ENCODE measurements around the gene LRRC63.
"Not testable (repeated sequence)": the region's sequence is repeated elsewhere in the genome, so short reads cannot be mapped to it uniquely, and the experiment has no call there.

Gene LRRC63

DNA sequence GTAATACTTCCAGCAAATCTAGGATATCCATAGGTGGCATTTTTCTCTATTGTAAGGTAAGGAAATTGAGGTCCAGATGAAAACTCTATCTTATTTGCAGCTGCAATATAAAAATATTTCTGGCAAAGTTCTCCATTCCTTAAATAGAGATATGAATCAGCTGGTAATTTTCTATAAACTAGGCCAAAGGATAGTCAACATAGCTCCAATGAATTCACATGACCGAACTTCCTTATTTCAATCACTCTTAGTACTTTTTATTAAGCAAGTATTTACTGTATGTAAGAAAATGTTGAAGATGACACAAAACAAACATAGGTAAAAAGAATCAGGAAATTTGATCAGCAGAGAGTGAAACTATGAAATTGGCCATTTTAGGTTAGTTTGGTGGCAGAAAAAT, 16.7 kb upstream of the LRRC63 start:
- no peak for TF ChIP-seq ZNF274 (IDR thresholded peaks at IDR 0.05; ENCODE audit: low read depth, low read length)
- no peak overlapping the region for H3K4me3 ChIP-seq (ENCODE audit: low read length)

DNA sequence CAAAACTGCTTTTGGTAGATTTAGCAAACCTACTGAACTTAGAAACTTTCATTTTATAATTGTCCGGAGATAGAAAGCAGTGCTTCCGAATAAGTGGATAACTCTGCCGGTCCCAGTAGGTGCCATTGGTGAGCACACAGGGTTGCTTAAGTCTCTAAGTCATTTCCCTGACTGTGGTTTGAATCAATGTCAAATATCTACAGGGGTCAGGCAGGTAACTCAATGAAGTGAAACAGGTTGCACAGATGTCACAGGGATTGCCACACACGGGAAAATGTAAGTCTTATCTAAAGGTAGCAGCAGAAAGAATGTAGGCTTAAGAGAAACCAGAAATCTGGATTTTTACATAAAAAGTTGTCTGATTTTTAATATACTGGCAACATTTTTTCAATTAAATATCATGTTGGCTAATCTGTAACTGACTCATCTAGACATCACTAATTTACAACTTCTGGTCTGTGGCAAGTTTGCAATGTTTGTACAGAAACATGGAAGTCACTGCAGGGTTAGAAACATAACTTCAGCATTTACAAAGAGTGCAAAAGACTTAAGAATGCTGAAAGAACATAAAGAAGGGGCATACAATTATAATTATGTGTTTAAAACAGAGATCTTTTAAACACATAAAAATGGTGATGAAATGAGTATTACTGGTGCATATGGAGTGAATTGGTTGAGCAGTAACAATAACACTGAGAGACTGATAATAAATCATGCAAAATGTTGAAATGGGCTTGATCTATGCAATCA, 14.3 kb upstream of the LRRC63 start:
- no peak for TF ChIP-seq ZNF274 (IDR thresholded peaks at IDR 0.05; ENCODE audit: low read depth, low read length)

DNA sequence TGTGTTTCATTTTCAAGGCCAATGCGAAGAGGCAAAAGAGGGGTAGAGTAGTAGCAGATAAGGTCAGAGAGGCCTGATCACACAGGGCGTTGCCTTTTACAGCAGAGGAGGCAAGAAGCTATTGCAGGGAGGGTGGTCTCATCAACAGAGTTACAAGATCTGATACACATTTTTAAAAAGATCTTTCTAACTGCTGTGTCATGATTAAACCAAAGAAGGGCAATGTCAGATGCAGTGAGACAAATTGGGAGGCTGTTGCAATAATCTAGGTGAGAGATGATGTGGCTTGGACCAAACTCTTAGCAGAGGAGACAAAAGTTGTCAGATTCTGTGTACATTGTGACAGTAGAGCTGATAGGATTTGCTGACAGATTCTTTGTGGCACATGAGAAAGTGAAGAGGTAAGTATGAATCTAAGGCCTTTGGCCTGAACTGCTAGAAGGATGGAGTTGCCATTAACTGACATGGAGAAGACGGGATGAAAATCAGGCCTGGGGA, 13.0 kb upstream of the LRRC63 start:
- TF ChIP-seq ZNF274 (IDR thresholded peaks at IDR 0.05; ENCODE audit: low read depth, low read length), result no peak
- H3K4me3 ChIP-seq (ENCODE audit: low read length), result no peak overlapping the region

More for the DNA sequence above, 14.3 kb upstream of the LRRC63 start:
- no peak overlapping the region for H3K4me3 ChIP-seq (ENCODE audit: low read length)

DNA sequence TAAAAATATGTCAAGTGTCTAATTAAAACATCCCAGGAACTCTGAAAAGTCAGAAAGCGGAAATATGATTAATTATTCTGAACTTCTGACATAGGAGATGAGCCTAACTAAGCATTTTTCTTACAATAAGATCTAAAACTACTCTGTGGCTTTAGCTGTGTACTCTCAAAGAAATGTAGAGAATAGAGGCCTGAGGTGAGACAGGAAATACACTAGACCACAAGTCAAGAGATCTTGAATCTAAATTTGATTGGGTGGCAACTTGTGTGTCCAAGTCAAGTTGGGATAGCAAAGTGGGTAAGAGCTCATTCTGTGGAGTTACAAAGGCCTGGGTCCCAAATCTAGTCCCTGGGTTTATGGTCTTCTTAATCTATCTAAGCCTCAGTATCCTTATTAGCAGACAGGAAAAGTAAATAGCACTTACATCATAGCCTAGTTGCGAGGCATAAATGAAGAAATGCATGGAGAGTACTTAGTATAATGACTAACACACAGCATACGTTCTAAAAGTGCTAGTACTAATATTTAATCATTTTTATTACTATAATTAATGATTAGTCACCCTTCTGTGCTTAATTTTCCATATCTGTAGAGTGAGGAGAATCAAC, 9.4 kb upstream of the LRRC63 start:
- TF ChIP-seq ZNF274 (IDR thresholded peaks at IDR 0.05; ENCODE audit: low read depth, low read length), result no peak
- H3K4me3 ChIP-seq (ENCODE audit: low read length), result no peak overlapping the region

DNA sequence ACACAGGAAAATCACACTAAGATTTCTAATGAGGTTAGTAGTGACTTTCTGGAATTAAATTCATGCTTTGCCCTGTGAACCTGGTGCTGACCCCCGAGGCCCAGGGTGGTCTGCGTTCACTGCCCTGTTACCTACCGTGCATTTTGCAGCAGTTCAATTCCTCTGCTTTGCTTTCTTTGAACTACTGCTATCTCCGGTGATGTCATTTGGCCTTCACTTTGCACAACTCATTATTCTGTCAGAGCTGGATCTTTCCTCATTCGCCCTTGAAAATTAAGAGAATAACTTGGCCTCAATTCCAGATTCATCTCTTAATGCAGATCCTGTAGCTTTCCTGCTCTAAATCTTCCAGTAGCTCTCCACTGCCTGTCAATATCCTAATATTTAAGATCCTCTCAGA, 8.8 kb upstream of the LRRC63 start:
- TF ChIP-seq ZNF274 (IDR thresholded peaks at IDR 0.05; ENCODE audit: low read depth, low read length), result no peak
- H3K4me3 ChIP-seq (ENCODE audit: low read length), result no peak overlapping the region

DNA sequence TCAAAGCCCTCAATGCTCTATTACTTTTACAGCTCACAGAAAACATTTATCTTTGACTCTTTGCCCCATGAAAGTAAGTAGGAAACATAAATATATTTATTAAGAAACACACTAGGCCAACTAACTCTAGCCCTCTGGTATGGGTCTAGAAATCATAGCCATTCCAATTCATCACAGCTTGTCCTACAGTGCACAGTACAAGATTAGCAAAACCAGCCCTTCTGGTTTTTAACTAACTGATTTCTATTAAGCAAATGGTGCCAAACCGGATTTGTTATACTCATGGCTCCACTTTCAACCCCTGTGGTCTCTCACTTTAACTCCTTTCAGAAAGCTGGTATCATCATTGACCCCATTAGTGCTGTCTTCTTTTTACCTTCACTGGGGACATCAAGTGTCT, 5.6 kb upstream of the LRRC63 start:
- no peak for TF ChIP-seq ZNF274 (IDR thresholded peaks at IDR 0.05; ENCODE audit: low read depth, low read length)
- no peak overlapping the region for H3K4me3 ChIP-seq (ENCODE audit: low read length)

DNA sequence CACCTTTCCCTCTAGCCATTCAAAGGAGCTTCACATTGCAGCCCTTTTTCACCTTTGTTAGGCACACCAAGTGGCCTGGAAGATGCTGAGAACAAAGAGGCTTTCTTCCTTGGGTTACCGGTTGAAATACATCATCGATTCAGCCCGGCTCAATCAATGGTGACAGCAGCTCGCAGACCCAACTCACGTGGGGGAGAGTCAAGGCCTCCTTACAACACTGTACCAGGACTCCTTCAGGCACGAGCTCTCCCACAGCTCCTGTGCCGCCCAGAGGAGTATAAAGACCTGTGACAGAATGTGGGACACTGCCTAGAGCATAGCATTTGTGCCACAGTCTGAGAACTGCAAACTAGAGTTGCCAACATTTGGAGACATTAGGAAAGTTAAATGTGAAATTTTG, 3.9 kb upstream of the LRRC63 start:
- H3K4me3 ChIP-seq (ENCODE audit: low read length), result no peak overlapping the region
- no peak for TF ChIP-seq ZNF274 (IDR thresholded peaks at IDR 0.05; ENCODE audit: low read depth, low read length)

DNA sequence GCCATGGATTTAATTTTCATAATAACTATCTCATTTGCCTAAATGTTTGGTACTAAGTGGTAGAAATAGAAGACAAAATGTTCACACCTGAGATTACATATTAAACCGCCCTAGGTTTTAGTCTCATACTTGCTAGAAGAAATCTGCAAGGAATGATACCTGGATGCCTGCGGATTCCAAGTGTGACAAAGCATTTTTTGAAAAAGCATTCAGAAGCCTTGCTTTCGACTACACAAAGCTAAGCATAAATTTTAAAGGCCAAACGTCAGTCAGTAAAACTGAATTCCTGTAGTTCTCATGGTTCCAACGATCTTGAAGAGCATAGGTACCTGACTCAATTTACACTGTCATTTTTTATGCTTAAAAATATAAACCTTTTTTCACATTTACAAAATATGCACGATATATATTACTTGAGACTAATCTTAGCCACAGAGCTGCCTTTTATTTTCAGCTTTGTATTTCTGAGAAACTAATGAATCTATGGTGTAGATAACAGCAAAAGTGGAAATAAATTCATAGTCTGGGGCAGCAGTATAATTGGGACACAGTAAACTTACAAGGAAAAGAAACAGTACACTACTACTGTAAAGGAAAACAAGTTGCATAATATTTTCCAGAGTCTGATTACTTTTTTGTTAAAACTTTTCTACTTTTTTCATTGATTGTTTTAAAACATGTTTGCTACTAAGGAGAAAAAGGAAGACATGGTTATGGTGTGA, 1.2 kb upstream of the LRRC63 start:
- peak overlapping the region; percentile 51; the same call in 1 of the 2 replicates for H3K4me3 ChIP-seq (ENCODE audit: low read length)
- TF ChIP-seq ZNF274 (IDR thresholded peaks at IDR 0.05; ENCODE audit: low read depth, low read length), result no peak

DNA sequence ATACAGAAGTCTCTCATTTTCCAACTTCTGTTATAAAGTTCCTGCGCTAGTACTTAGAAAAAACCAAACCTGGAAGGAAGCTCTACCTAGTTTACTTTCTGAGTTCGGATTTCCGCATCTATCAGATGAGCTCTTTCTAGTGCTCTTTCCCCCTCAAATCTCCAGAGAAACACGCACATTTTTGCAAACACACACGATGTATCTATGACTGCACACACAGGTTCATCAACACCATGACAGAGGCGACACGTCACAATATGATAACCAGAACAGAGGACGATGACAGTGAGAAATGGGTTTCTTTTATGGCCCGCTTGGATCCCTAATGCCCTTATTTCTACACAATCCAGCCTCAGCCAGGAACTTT, 629 bp upstream of the LRRC63 start:
- peak overlapping the region; percentile 51 for H3K4me3 ChIP-seq (ENCODE audit: low read length)
- TF ChIP-seq ZNF274 (IDR thresholded peaks at IDR 0.05; ENCODE audit: low read depth, low read length), result no peak

DNA sequence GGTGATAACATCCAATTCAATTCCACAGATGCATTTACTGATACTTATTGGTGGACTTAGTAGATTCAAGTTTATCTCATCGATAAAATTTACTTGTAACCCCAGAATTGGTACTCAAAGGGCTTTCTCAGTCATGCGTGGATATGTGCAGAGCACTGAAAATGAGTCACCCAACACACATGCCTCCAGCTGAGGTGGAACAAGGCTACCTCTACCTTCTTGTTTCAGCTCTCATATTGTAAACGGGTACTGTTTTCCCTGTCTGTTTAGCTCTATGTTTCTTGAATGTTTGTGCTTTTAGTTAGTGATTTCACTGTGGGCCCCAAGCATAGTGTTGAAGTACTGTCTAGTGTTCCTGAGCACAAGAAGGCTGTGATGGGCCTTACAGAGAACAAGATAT, 1.5 kb downstream of the LRRC63 start:
- no peak overlapping the region for H3K4me3 ChIP-seq (ENCODE audit: low read length)
- no peak for TF ChIP-seq ZNF274 (IDR thresholded peaks at IDR 0.05; ENCODE audit: low read depth, low read length)

DNA sequence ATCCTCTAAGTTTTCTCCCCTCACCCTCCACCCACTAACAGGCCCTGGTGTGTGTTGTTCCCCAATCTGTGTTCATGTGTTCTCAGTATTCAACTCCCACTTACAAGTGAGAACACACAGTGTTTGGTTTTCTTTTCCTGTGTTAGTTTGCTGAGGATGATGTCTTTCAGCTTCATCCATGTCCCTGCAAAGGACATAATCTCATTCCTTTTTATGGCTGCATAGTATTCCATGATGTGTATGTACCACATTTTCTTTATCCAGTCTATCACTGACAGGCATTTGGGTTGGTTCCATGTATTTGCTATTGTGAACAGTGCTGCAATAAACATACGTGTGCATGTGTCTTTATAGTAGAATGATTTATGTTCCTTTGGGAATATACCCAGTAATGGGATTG, 3.0 kb downstream of the LRRC63 start:
- not testable (repeated sequence) for H3K4me3 ChIP-seq (ENCODE audit: low read length)

DNA sequence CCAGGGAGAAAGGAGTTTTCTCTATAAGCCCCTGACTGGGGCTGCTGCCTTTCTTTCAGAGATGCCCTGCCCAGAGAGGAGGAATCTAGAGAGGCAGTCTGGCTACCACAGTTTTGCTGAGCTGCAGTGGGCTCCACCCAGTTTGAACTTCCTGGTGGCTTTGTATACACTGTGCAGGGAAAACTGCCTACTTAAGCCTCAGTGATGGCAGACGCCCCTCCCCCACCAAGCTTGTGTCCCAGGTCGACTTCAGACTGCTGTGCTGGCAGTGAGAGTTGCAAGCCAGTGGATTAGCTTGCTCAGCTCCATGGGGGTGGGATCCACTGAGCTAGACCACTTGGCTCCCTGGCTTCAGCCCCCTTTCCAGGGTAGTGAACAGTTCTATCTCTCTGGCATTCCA, 8.5 kb downstream of the LRRC63 start:
- not testable (repeated sequence) for H3K4me3 ChIP-seq (ENCODE audit: low read length)

DNA sequence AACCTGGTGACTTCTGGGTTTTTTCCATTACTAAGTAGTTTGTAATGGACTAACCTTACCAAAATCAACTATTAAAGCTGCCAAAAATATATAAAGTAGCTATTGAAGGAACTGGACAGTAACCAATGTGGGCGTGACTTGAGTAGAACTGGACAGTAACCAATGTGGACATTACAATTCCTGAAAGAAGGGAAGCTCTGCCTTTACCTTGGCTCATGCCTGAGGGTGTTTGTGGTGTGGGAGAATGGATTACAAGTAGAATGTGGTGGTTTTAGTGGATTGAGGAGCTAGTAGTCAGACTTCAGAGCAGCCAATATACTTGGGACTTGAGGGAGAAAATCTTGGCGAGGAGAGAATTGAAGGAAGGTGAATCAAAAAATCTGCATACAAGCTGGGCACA, 17.5 kb downstream of the LRRC63 start:
- no peak for TF ChIP-seq ZNF274 (IDR thresholded peaks at IDR 0.05; ENCODE audit: low read depth, low read length)
- H3K4me3 ChIP-seq (ENCODE audit: low read length), result no peak overlapping the region

DNA sequence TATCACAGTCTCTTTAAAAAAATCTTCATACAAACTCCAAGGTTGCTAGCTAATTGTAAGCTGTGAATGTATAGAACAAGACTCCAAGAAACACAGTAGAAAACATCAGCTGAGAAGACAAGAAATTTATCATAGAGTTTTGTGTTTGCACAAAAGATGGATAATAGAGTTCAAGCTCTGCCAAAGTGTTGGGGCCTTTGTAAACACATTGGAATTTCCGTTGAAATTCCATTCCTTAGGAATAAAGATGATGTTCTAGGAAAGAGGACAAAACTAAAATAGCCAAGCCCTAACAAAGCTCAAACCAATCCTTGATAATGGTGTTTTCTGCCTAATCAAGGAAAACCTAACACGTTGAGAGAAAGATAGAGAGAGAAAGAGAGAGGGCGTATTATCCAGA, 20.6 kb downstream of the LRRC63 start:
- H3K4me3 ChIP-seq (ENCODE audit: low read length), result no peak overlapping the region
- no peak for TF ChIP-seq ZNF274 (IDR thresholded peaks at IDR 0.05; ENCODE audit: low read depth, low read length)

DNA sequence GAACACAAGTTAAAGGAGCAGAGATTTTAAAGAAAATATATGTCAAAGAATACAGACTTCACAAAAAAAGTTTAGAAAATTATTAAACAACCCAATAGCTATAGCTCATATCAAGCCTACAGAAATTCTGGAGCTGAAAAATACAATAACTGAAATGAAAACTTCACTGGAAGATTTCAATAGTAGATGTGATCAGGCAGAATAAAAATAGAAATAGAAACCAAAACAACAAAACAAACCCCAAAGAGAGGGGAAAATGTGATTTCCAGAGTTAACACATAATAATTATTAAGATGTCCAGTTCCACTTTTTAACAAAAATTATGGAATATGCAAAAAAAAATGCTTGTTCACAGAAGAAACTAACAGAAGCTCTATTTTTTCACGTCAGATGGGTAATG, 23.6 kb downstream of the LRRC63 start:
- no peak for TF ChIP-seq ZNF274 (IDR thresholded peaks at IDR 0.05; ENCODE audit: low read depth, low read length)
- H3K4me3 ChIP-seq (ENCODE audit: low read length), result no peak overlapping the region

All from GM08714 (cell line).